Central memory CD4-positive, alpha-beta T cell (primary cell): Measurements from ENCODE around the gene CDX2.
"Not testable (repeated sequence)": the region's sequence is repeated elsewhere in the genome, so short reads cannot be mapped to it uniquely, and the experiment has no call there.

Experiments
- DNase-seq: peaks from one replicate; pipeline ENCODE4 v3.0.0; 2022
- total RNA-seq, 3 experiments: gene quantifications; one replicate each; lab custom pipeline; 2026; lab: John Stamatoyannopoulos, UW

CDX2 gene
- 0 reads per million in 3 experiments for total RNA-seq

- no peak for DNase-seq
Measured at GRCh38 chr13:27969082-27969865, at the start of gene CDX2. Gene CDX2, minus strand, starts transcription at chr13:27969315. Its CDS starts 309 bp downstream, at chr13:27969006.

DNA sequence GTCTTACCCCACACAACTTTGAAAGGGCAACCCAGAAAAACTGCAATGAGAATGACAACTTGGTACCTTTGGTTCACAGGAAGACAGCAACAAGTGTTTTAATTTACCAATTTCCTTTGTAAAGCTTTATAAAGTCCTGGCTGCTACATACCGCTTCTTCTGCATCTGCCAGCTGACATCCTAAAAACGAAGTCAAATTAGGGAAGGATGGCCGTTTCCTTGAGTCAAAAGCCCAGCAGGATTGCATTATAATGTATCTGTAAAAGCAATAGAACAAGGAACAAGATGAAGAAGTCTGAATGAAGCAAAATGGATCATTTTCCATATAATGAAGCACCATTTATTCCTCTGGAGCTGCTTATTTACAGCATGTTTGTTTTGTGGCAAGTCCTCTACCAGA lies 45.2 kb upstream of the CDX2 start:
- DNase-seq, result no peak

DNA sequence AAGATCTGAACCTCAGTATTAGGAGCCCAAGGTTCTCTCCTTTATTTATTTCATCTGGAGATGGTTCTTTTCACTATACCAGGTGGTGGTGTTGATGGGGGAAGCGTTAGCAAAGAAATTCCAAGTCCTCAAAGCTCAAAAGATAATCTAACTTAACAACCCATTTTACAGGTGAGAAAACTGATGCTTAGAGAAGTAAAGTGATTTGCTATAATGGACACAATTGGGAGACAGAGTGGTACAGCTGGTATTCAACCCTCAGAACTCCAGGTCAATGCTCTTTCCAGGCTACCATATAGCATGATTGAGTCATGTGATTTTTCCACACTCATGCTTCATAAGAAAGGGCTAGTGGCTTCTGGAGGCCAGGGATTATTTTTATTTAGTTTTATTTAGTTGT lies 44.4 kb upstream of the CDX2 start:
- DNase-seq, result no peak

- DNase-seq, result no peak
Measured at GRCh38 chr13:28012896-28013295, 43.8 kb upstream of the CDX2 start.

DNA sequence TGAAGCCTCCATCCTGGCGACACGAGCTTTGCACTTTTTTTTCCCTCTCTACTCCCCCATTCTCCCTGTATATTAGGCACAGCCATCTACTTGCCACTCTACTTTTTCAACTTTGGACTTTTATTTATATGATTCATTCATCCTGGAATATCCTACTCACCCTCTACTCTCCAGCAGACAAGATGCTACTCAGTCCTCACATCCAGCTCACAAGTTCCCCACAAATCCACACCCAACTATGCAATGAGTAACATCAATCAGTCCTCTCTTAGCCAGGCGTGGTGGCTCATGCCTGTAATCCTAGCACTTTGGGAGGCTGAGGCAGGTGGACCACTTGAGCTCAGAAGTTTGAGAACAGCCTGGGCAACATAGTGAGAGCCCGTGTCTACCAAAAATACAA lies 43.3 kb upstream of the CDX2 start:
- DNase-seq, result no peak

DNA sequence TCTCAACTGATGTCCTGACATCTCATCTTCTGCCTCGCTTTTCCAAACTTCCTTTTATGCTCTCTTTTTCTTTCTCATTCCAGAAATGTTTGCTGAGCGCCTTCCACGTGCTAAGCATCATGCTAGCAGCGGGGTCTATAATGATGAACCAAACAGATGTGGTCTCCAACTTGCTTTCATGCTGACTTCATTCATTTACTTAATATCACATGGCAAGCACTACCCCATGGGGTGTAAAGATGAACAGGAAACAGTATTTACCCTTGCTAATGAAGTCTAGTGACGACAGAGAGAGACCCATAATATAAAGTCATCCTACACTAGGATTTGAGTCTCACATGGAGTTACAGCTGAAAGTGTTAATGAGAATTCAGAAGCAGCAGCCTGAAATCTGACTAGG lies 40.9 kb upstream of the CDX2 start:
- DNase-seq, result no peak

GRCh38 chr13:28005016-28005415 lies 35.9 kb upstream of the CDX2 start:
- DNase-seq, result not testable (repeated sequence)

- no peak for DNase-seq
Measured at GRCh38 chr13:28002886-28003698, 34.0 kb upstream of the CDX2 start.

GRCh38 chr13:28001837-28002473 lies 32.8 kb upstream of the CDX2 start:
- DNase-seq, result no peak

DNA sequence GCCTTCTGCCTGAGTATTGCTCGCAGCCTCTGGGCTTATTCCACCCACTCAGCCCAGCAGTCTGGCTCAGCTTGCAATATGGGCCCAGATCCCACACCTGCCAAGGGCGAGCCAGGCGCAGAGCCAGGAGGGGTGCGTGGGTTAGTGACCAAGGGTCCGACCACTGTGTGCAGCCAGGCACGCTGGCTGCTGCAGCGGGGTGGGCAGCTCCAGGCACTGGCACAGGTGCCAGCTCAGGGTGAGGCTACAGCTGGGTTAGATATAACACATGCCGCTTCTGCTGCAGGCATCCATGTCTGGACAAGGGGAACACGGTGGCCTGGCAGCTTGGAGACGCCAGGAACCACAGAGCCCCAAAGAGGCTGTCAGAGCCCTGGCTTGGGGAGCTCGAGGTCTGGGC lies 31.9 kb upstream of the CDX2 start:
- DNase-seq, result no peak

DNA sequence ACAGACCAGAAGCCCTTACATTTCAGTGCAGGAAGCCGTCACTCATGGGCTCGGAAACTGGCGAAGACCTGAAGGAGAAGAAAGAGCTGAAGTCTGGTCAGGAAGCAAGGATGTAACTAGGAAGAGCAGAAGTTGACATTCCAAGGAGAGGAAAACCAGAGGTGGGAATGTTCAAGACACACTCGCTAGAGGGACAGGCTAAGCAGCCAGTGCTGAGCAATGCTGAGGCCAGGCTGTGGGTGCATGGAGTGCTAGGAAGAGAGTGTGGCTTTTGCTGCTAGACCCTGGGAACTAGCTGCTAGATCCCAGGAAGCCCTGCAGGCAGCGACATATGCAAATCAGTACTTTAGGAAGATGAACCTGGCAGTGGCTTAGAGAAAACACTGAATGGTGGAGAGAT lies 31.5 kb upstream of the CDX2 start:
- DNase-seq, result no peak

DNA sequence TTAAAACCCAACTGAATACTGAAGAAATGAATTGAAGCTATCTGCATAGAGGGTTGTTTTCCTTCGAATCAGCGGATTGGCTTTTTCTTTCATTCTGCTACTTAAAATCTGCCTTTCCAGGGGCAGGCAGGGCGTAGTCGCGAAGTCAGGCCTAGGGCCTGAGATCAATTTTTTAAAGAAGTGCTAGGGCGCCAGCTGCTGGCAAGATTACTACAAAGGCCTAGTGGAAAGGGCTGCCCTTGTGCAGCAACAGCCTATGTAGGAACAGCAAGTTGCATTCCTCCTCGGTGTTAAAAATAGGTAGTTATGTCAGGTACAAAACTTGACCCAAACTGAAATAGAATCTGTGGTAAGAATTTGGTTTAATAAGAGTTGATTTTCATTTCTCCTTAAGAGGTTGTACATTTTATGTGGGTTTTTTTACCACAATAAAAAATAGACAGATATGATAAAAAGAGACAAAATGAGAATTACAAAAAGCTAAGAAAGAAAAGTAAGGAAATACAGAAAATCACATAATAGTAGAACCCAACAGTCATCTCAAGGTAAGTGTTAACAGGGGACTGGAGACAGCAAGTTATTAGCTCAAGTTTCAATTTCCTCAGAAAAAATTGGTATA lies 28.9 kb upstream of the CDX2 start:
- DNase-seq, result no peak

- no peak for DNase-seq
Measured at GRCh38 chr13:27991881-27992280, 22.8 kb upstream of the CDX2 start.

- DNase-seq, result no peak
Measured at GRCh38 chr13:27988520-27988919, 19.4 kb upstream of the CDX2 start, which contains the start of gene URAD. Gene URAD, minus strand, starts transcription at chr13:27988693. Its CDS starts 56 bp downstream, at chr13:27988637.

- DNase-seq, result no peak
Measured at GRCh38 chr13:27985600-27985999, 16.5 kb upstream of the CDX2 start.

- DNase-seq, result no peak
Measured at GRCh38 chr13:27982361-27982760, 13.2 kb upstream of the CDX2 start.

- no peak for DNase-seq
Measured at GRCh38 chr13:27981006-27981708, 12.0 kb upstream of the CDX2 start.

DNA sequence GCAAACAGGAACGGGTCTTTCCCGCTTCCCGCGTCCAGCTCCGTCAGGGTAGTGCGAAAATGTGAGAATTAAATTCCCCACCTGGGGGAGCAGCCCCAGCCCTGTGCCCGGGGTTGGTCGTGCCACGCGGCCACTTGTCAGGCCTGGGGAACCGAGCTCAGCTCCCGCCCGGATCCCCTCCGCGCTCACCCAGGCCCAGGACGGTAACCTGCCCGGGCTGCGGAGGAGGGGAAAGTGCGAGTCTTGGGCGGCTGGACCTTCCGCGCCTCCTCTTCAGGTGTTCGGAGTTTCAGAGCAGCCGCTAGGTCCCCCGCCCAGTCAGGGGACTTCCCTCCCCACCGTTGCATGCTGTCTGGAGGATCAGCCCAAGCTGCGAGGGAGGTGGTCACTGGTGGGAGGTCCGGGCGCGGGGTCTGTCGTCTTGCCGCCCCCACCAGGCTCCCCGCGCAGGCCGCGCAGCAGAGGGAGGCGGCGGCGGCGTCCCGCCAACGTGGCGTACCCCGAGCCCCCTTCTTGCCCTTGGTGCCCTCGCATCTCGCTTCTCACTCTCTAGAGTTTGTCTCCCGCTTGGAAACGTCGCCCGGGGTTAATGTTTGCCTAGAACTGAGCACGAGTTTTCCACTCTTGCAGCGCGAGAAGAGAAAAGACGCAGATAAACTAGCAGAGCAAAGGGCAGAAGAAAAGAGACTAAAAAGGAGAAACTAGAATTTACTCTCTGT lies 11.3 kb upstream of the CDX2 start:
- DNase-seq, result no peak

DNA sequence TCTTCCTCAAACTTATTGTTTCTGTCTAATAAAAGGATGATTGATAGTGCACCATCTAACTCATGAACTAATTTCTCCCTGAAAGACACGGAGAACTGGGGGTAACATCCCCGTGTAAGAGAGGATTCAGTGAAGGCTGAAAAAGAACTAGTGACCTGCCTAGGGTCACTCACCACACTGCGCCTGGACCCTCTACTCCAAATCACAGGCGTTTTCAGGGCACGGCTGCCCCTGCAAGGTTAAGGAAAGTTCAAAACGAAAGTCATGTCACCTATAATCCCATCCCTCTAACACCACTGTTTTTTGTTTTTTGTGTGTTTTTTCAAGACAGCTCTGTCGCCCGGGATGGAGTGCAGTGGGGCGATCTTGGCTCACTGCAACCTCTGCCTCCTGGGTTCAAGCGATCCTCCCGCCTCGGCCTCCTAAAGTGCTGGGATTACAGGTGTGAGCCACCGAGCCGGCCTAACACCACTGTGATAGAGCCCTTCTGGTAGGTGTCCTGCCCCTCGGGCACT lies 10.7 kb upstream of the CDX2 start:
- DNase-seq, result no peak

GRCh38 chr13:27979001-27979643 lies 10.0 kb upstream of the CDX2 start:
- DNase-seq, result no peak
